HEK293 (cell line): ENCODE results near the gene FGF22.
"Not testable (repeated sequence)": the region's sequence is repeated elsewhere in the genome, so short reads cannot be mapped to it uniquely, and the experiment has no call there.

Experiments
- CTCF ChIA-PET: fragments of 350-600 bp; formaldehyde crosslinking; extraction: SDS; loops from one replicate; lab custom pipeline; 2021; ENCODE audit warnings: antibody characterized with exemption; lab: Yijun Ruan, JAX
- POLR2A ChIA-PET: fragments of 300-600 bp; formaldehyde crosslinking; extraction: SDS; loops from one replicate; lab custom pipeline; 2020; ENCODE audit warnings: antibody characterized with exemption, inconsistent platforms; lab: Yijun Ruan, JAX
- H3K27ac ChIP-seq: fragments of 200-500 bp; sonication (Bioruptor generic); 2 replicates; pipeline ENCODE4 v1.5.1; 2014; ENCODE audit warnings: low read depth, low read length, control low read depth, inconsistent platforms; ENCODE audit errors: extremely low read depth
- H3K36me3 ChIP-seq, 2 experiments: fragments of 200-500 bp in 1 of 2; sonication (Bioruptor generic) in 1 of 2; 1 replicate in 1 of 2; 2 replicates in 1 of 2; pipeline ENCODE4 v1.5.1; 2014 to 2017; ENCODE audit warnings: inconsistent platforms in 2 of 2, low read length in 2 of 2; ENCODE audit not compliant: control insufficient read depth in 2 of 2, insufficient read depth in 1 of 2
- H3K4me1 ChIP-seq: fragments of 200-500 bp; sonication (Bioruptor generic); 2 replicates; pipeline ENCODE4 v1.5.1; 2014; ENCODE audit warnings: mild to moderate bottlenecking, low read length, inconsistent platforms; ENCODE audit not compliant: control insufficient read depth, insufficient read depth
- H3K4me3 ChIP-seq: 2 replicates; pipeline ENCODE4 v1.5.1; 2011; ENCODE audit warnings: low read depth, mild to moderate bottlenecking, control low read depth, low read length, moderate library complexity
- H3K9me3 ChIP-seq: fragments of 200-500 bp; sonication (Bioruptor generic); 2 replicates; pipeline ENCODE4 v1.5.1; 2014; ENCODE audit warnings: low read depth, low read length, inconsistent platforms; ENCODE audit not compliant: control insufficient read depth, insufficient read depth
- EGR2 ChIP-seq: fragments of 450-650 bp; formaldehyde crosslinking; IDR thresholded peaks from 2 replicates; pipeline ENCODE4 v1.5.1; 2016; ENCODE audit warnings: low read depth, missing biosample characterization, missing genetic modification characterization
- KLF10 ChIP-seq: fragments of 450-650 bp; IDR thresholded peaks from 2 replicates; pipeline ENCODE4 v1.5.1; 2018; ENCODE audit warnings: missing biosample characterization, mild to moderate bottlenecking, missing genetic modification characterization
- KLF7 ChIP-seq: fragments of 450-650 bp; formaldehyde crosslinking; IDR thresholded peaks from 2 replicates; pipeline ENCODE4 v1.5.1; 2016; ENCODE audit warnings: missing biosample characterization, missing genetic modification characterization, borderline replicate concordance
- OVOL3 ChIP-seq: fragments of 450-650 bp; formaldehyde crosslinking; IDR thresholded peaks from 2 replicates; pipeline ENCODE4 v1.5.1; 2016; ENCODE audit warnings: missing biosample characterization, missing genetic modification characterization
- SETDB1 ChIP-seq: IDR thresholded peaks from one replicate; pipeline ENCODE4 v1.6.1; 2017; ENCODE audit warnings: mild to moderate bottlenecking, low read length, moderate library complexity, mixed read lengths; ENCODE audit not compliant: insufficient read length
- TRIM28 ChIP-seq: IDR thresholded peaks from 2 replicates; pipeline ENCODE4 v1.6.1; 2011; ENCODE audit warnings: low read length, control low read depth, borderline replicate concordance
- ZBTB10 ChIP-seq: fragments of 450-650 bp; formaldehyde crosslinking; IDR thresholded peaks from 2 replicates; pipeline ENCODE4 v1.5.1; 2016; ENCODE audit warnings: missing biosample characterization, missing genetic modification characterization
- ZBTB49 ChIP-seq: fragments of 450-650 bp; formaldehyde crosslinking; IDR thresholded peaks from 2 replicates; pipeline ENCODE4 v1.5.1; 2016; ENCODE audit warnings: missing biosample characterization, missing genetic modification characterization, low read depth
- ZNF132 ChIP-seq: fragments of 450-650 bp; formaldehyde crosslinking; IDR thresholded peaks from 2 replicates; pipeline ENCODE4 v1.5.1; 2017; ENCODE audit warnings: missing biosample characterization, missing genetic modification characterization, borderline replicate concordance
- ZNF280D ChIP-seq: fragments of 450-650 bp; formaldehyde crosslinking; IDR thresholded peaks from 2 replicates; pipeline ENCODE4 v1.5.1; 2016; ENCODE audit warnings: missing biosample characterization, missing genetic modification characterization
- ZNF302 ChIP-seq: fragments of 450-650 bp; formaldehyde crosslinking; IDR thresholded peaks from 2 replicates; pipeline ENCODE4 v1.5.1; 2016; ENCODE audit warnings: missing biosample characterization, missing genetic modification characterization, low read depth
- ZNF335 ChIP-seq: fragments of 450-650 bp; formaldehyde crosslinking; conservative IDR thresholded peaks from 2 replicates; pipeline ENCODE4 v1.5.1; 2016; ENCODE audit warnings: missing biosample characterization, missing genetic modification characterization
- ZNF391 ChIP-seq: fragments of 450-650 bp; formaldehyde crosslinking; IDR thresholded peaks from 2 replicates; pipeline ENCODE4 v1.5.1; 2016; ENCODE audit warnings: low read depth, missing biosample characterization, missing genetic modification characterization, borderline replicate concordance
- ZNF416 ChIP-seq: fragments of 450-650 bp; formaldehyde crosslinking; IDR thresholded peaks from 2 replicates; pipeline ENCODE4 v1.5.1; 2016; ENCODE audit warnings: missing biosample characterization, missing genetic modification characterization
- ZNF433 ChIP-seq: fragments of 450-650 bp; formaldehyde crosslinking; IDR thresholded peaks from 2 replicates; pipeline ENCODE4 v1.5.1; 2016; ENCODE audit warnings: missing biosample characterization, missing genetic modification characterization, low read depth
- ZNF488 ChIP-seq: fragments of 450-650 bp; formaldehyde crosslinking; IDR thresholded peaks from 2 replicates; pipeline ENCODE4 v1.5.1; 2016; ENCODE audit warnings: missing biosample characterization, missing genetic modification characterization
- ZNF510 ChIP-seq: fragments of 450-650 bp; formaldehyde crosslinking; IDR thresholded peaks from 2 replicates; pipeline ENCODE4 v1.5.1; 2018; ENCODE audit warnings: mild to moderate bottlenecking, missing genetic modification characterization, missing biosample characterization; ENCODE audit not compliant: insufficient replicate concordance
- ZNF555 ChIP-seq: fragments of 450-650 bp; formaldehyde crosslinking; conservative IDR thresholded peaks from 2 replicates; pipeline ENCODE4 v1.5.1; 2017; ENCODE audit warnings: missing biosample characterization, mild to moderate bottlenecking, missing genetic modification characterization, inconsistent platforms
- ZNF639 ChIP-seq: fragments of 450-650 bp; formaldehyde crosslinking; IDR thresholded peaks from 2 replicates; pipeline ENCODE4 v1.5.1; 2016; ENCODE audit warnings: missing biosample characterization, missing genetic modification characterization
- ZNF768 ChIP-seq: fragments of 450-650 bp; formaldehyde crosslinking; IDR thresholded peaks from 2 replicates; pipeline ENCODE4 v1.5.1; 2018; ENCODE audit warnings: missing biosample characterization, mild to moderate bottlenecking, missing genetic modification characterization

The FGF22 gene

GRCh38 chr19:628168-628567 is 11.5 kb upstream of the FGF22 start:
- no peak overlapping the region for H3K27ac ChIP-seq
- TF ChIP-seq ZNF433 (tag by site-specific recombination) (no peak), SETDB1 (no peak), EGR2 (tag by site-specific recombination) (no peak), OVOL3 (tag by site-specific recombination) (no peak), KLF10 (tag by site-specific recombination) (no peak), ZNF416 (tag by site-specific recombination) (no peak), ZNF555 (tag by site-specific recombination) (no peak), ZNF391 (no peak), ZNF132 (tag by site-specific recombination) (no peak), ZNF510 (tag by site-specific recombination) (no peak), ZBTB10 (tag by site-specific recombination) (no peak), TRIM28 (no peak), ZNF335 (tag by site-specific recombination) (no peak), ZNF488 (no peak), ZNF639 (tag by site-specific recombination) (no peak), ZNF302 (tag by site-specific recombination) (no peak), ZBTB49 (no peak), ZNF768 (no peak), KLF7 (no peak), ZNF280D (tag by site-specific recombination) (no peak)
- peaks cover 18 to 66% of the 10 kb centered on the region in 2 experiments; a peak in 2 of 3 replicates for H3K36me3 ChIP-seq

GRCh38 chr19:629515-629914 is 10.2 kb upstream of the FGF22 start:
- H3K9me3 ChIP-seq, H3K4me3 ChIP-seq, H3K4me1 ChIP-seq, CTCF ChIA-PET, H3K27ac ChIP-seq, POLR2A ChIA-PET: not testable (repeated sequence)
- peaks cover 18 to 54% of the 10 kb centered on the region in 2 experiments; a peak in 2 of 3 replicates for H3K36me3 ChIP-seq

More at GRCh38 chr19:628168-628567, 11.5 kb upstream of the FGF22 start:
- H3K4me3 ChIP-seq, result no peak overlapping the region
- POLR2A ChIA-PET, result no interaction called here
- CTCF ChIA-PET, result interaction anchor here (0.6 to 0.7 kb wide), 2 partner anchors 195 to 626 kb away, joined by 3 read pairs; no protein-coding TSS in a partner anchor
- no peaks in the 10 kb centered on the region for H3K9me3 ChIP-seq
- H3K4me1 ChIP-seq, result no peaks in the 10 kb centered on the region
